Measurements from ENCODE around the gene ASAP2.

The ASAP2 gene

GRCh38 chr2:9313443-9313842, 106.8 kb downstream of the ASAP2 start:
- no peak for TF ChIP-seq CTCF (IDR thresholded peaks at IDR 0.05; ENCODE audit: low read depth, low read length, missing control alignments)
- no peak overlapping the region for H3K4me3 ChIP-seq (ENCODE audit: low read depth, low read length)
- DNase-seq (ENCODE audit: low read depth) = no peak

- DNase-seq (ENCODE audit: low read depth) = no peak
- TF ChIP-seq CTCF (IDR thresholded peaks at IDR 0.05; ENCODE audit: low read depth, low read length, missing control alignments) = no peak
- H3K4me3 ChIP-seq (ENCODE audit: low read depth, low read length) = no peak overlapping the region
Observed at GRCh38 chr2:9315280-9315847, 108.8 kb downstream of the ASAP2 start.

GRCh38 chr2:9317559-9317958, 110.9 kb downstream of the ASAP2 start:
- H3K4me3 ChIP-seq (ENCODE audit: low read depth, low read length) = no peak overlapping the region
- no peak for TF ChIP-seq CTCF (IDR thresholded peaks at IDR 0.05; ENCODE audit: low read depth, low read length, missing control alignments)
- no peak for DNase-seq (ENCODE audit: low read depth)

GRCh38 chr2:9318461-9319337, 112.1 kb downstream of the ASAP2 start:
- no peak for TF ChIP-seq CTCF (IDR thresholded peaks at IDR 0.05; ENCODE audit: low read depth, low read length, missing control alignments)
- no peak for DNase-seq (ENCODE audit: low read depth)
- H3K4me3 ChIP-seq (ENCODE audit: low read depth, low read length) = no peak overlapping the region

GRCh38 chr2:9319338-9319715, 112.7 kb downstream of the ASAP2 start:
- TF ChIP-seq CTCF (IDR thresholded peaks at IDR 0.05; ENCODE audit: low read depth, low read length, missing control alignments) = no peak
- no peak overlapping the region for H3K4me3 ChIP-seq (ENCODE audit: low read depth, low read length)
- no peak for DNase-seq (ENCODE audit: low read depth)

- no peak overlapping the region for H3K4me3 ChIP-seq (ENCODE audit: low read depth, low read length)
- no peak for DNase-seq (ENCODE audit: low read depth)
- TF ChIP-seq CTCF (IDR thresholded peaks at IDR 0.05; ENCODE audit: low read depth, low read length, missing control alignments) = no peak
Observed at GRCh38 chr2:9322576-9322975, 116.0 kb downstream of the ASAP2 start.
